Measurements from ENCODE around the gene SORCS2.

SORCS2 gene

GRCh38 chr4:7355795-7356194 lies 163.5 kb downstream of the SORCS2 start:
- H3K4me1 ChIP-seq (ENCODE audit: control insufficient read depth, insufficient read depth, low read length) = no peaks in the 10 kb centered on the region
- H3K36me3 ChIP-seq (ENCODE audit: control insufficient read depth in 2 of 2, insufficient read depth in 1 of 2, low read length in 2 of 2) = no peaks in the 10 kb centered on the region
- CTCF ChIA-PET = no interaction called here
- peak; percentile 89 for TF ChIP-seq ZNF623 (tag by site-specific recombination; IDR thresholded peaks at IDR 0.05)
- no peak for TF ChIP-seq ZNF19 (tag by site-specific recombination; IDR thresholded peaks at IDR 0.05; ENCODE audit: low read depth)
- no peak for TF ChIP-seq ZNF16 (tag by site-specific recombination; IDR thresholded peaks at IDR 0.05; ENCODE audit: low read depth)
- no peak for TF ChIP-seq PRDM1 (tag by site-specific recombination; IDR thresholded peaks at IDR 0.05)
- no peak for TF ChIP-seq ZNF645 (tag by site-specific recombination; IDR thresholded peaks at IDR 0.05)
- TF ChIP-seq ZNF174 (tag by site-specific recombination; IDR thresholded peaks at IDR 0.05) = no peak
- no peak for TF ChIP-seq ZNF707 (tag by site-specific recombination; IDR thresholded peaks at IDR 0.05)
- TF ChIP-seq ZNF2 (tag by site-specific recombination; IDR thresholded peaks at IDR 0.05) = no peak
- POLR2A ChIA-PET = no interaction called here
- H3K4me3 ChIP-seq (ENCODE audit: low read depth, low read length) = no peak overlapping the region
- no peaks in the 10 kb centered on the region for H3K9me3 ChIP-seq (ENCODE audit: control insufficient read depth, insufficient read depth, low read depth, low read length)
- H3K27ac ChIP-seq (ENCODE audit: extremely low read depth, low read depth, low read length) = no peak overlapping the region

- Histone ChIP-seq H3K27ac (ENCODE audit: extremely low read depth, low read depth, low read length) (no peak overlapping the region), H3K9me3 (ENCODE audit: control insufficient read depth, insufficient read depth, low read depth, low read length) (no peaks in the 10 kb centered on the region), H3K4me1 (ENCODE audit: control insufficient read depth, insufficient read depth, low read length) (no peaks in the 10 kb centered on the region), H3K36me3 (ENCODE audit: control insufficient read depth in 2 of 2, insufficient read depth in 1 of 2, low read length in 2 of 2) (no peaks in the 10 kb centered on the region), H3K4me3 (ENCODE audit: low read depth, low read length) (no peak overlapping the region)
- ChIA-PET POLR2A (no interaction called here), CTCF (interaction anchor here (0.6 to 0.7 kb wide), 3 partner anchors 197 to 343 kb away, joined by 3 read pairs; no protein-coding TSS in a partner anchor)
- TF ChIP-seq ZNF513 (tag by site-specific recombination; IDR thresholded peaks at IDR 0.05) (no peak), ZNF585B (tag by site-specific recombination; IDR thresholded peaks at IDR 0.05) (no peak), BCL6B (tag by site-specific recombination; IDR thresholded peaks at IDR 0.05) (no peak), SETDB1 (IDR thresholded peaks at IDR 0.05; ENCODE audit: insufficient read length, low read length) (no peak), ZNF600 (tag by site-specific recombination; IDR thresholded peaks at IDR 0.05) (no peak), MYNN (tag by site-specific recombination; IDR thresholded peaks at IDR 0.05; ENCODE audit: borderline replicate concordance) (no peak), ZNF658 (tag by site-specific recombination; IDR thresholded peaks at IDR 0.05) (no peak), ZBTB44 (tag by site-specific recombination; IDR thresholded peaks at IDR 0.05) (no peak), ZNF202 (tag by site-specific recombination; IDR thresholded peaks at IDR 0.05; ENCODE audit: borderline replicate concordance) (no peak), KLF1 (tag by site-specific recombination; IDR thresholded peaks at IDR 0.05) (no peak), ZNF114 (tag by site-specific recombination; IDR thresholded peaks at IDR 0.05) (no peak), ZNF555 (tag by site-specific recombination; conservative IDR thresholded peaks at IDR 0.05) (no peak), ZBTB21 (tag by site-specific recombination; IDR thresholded peaks at IDR 0.05) (no peak)
Measured at GRCh38 chr4:7356667-7357310, 164.5 kb downstream of the SORCS2 start.

Data from HEK293 (cell line).